Hematopoietic multipotent progenitor cell treated with erythropoietin and hydrocortisone succinate and interleukin-3 and kit ligand, for 8 days (in vitro differentiated cells): Measurements from ENCODE around the gene REC114.
"Not testable (repeated sequence)": the region's sequence is repeated elsewhere in the genome, so short reads cannot be mapped to it uniquely, and the experiment has no call there.

Source experiments
- DNase-seq: peaks from one replicate; pipeline ENCODE4 v3.0.0-alpha.2; 2015

REC114 gene

GRCh38 chr15:73442968-73443367, at the start of gene REC114:
TSS of gene REC114 (plus strand) at chr15:73443164. CDS start at chr15:73443186, 22 bp downstream.
- no peak for DNase-seq

- DNase-seq, result no peak
These were observed 49.6 kb upstream of the REC114 start for GRCh38 chr15:73393336-73393735.

- no peak for DNase-seq
These were observed 48.2 kb upstream of the REC114 start for GRCh38 chr15:73394782-73395181.

- DNase-seq, result no peak
These were observed 47.3 kb upstream of the REC114 start for GRCh38 chr15:73395671-73396070.

GRCh38 chr15:73397461-73397860, 45.5 kb upstream of the REC114 start:
- DNase-seq, result no peak

- no peak for DNase-seq
These were observed 44.1 kb upstream of the REC114 start for GRCh38 chr15:73398861-73399260.

GRCh38 chr15:73400222-73400621, 42.7 kb upstream of the REC114 start:
- DNase-seq, result not testable (repeated sequence)

GRCh38 chr15:73403171-73403570, 39.8 kb upstream of the REC114 start:
- no peak for DNase-seq

- no peak for DNase-seq
These were observed 28.1 kb upstream of the REC114 start for GRCh38 chr15:73414876-73415275.

- no peak for DNase-seq
These were observed 18.5 kb upstream of the REC114 start for GRCh38 chr15:73424506-73424905.

GRCh38 chr15:73425510-73425909, 17.5 kb upstream of the REC114 start:
- no peak for DNase-seq

GRCh38 chr15:73426323-73426994, 16.5 kb upstream of the REC114 start:
- no peak for DNase-seq

- not testable (repeated sequence) for DNase-seq
These were observed 11.6 kb upstream of the REC114 start for GRCh38 chr15:73431329-73431728.

- no peak for DNase-seq
These were observed 9.1 kb upstream of the REC114 start for GRCh38 chr15:73433873-73434272.

- no peak for DNase-seq
These were observed 6.4 kb upstream of the REC114 start for GRCh38 chr15:73436613-73437012.

GRCh38 chr15:73437543-73438109, 5.3 kb upstream of the REC114 start:
- DNase-seq, result no peak

GRCh38 chr15:73438651-73439050, 4.3 kb upstream of the REC114 start:
- no peak for DNase-seq

- DNase-seq, result no peak
These were observed 2.4 kb upstream of the REC114 start for GRCh38 chr15:73440571-73440970.

- no peak for DNase-seq
These were observed 543 bp upstream of the REC114 start for GRCh38 chr15:73442421-73442820.

GRCh38 chr15:73447471-73447870, 4.5 kb downstream of the REC114 start:
- not testable (repeated sequence) for DNase-seq

- DNase-seq, result not testable (repeated sequence)
These were observed 5.3 kb downstream of the REC114 start for GRCh38 chr15:73448158-73448758.

GRCh38 chr15:73449980-73450379, 7.0 kb downstream of the REC114 start:
- DNase-seq, result not testable (repeated sequence)

- DNase-seq, result no peak
These were observed 11.1 kb downstream of the REC114 start for GRCh38 chr15:73454096-73454495.

- no peak for DNase-seq
These were observed 12.9 kb downstream of the REC114 start for GRCh38 chr15:73455876-73456275.
